Stimulated activated CD4-positive, alpha-beta T cell treated with anti-CD3 and anti-CD28 coated beads, Interleukin-4, amount 100 ng/mL, for 48 hours (primary cell): ENCODE results near the gene CLIP1.
"Not testable (repeated sequence)": the region's sequence is repeated elsewhere in the genome, so short reads cannot be mapped to it uniquely, and the experiment has no call there.

ENCODE experiments used
- DNase-seq, 2 donors: peaks; one replicate each; pipeline ENCODE4 v3.0.0-alpha.2; 2020; ENCODE audit warnings: low read depth in 2 of 2

The CLIP1 gene

GRCh38 chr12:122421821-122422729 lies at the start of gene CLIP1:
Gene CLIP1 (minus strand): TSS chr12:122422669. CDS start chr12:122380452, 42,217 bp downstream.
- DNase-seq, result peak; percentile 42 to 50

GRCh38 chr12:122471324-122472226 lies 49.1 kb upstream of the CLIP1 start:
- no peak for DNase-seq

GRCh38 chr12:122470576-122470975 lies 48.1 kb upstream of the CLIP1 start:
- DNase-seq, result not testable (repeated sequence)

GRCh38 chr12:122469856-122470255 lies 47.4 kb upstream of the CLIP1 start:
- not testable (repeated sequence) for DNase-seq

- DNase-seq, result no peak
Measured at GRCh38 chr12:122467983-122468382, 45.5 kb upstream of the CLIP1 start.

GRCh38 chr12:122464317-122465042 lies 42.0 kb upstream of the CLIP1 start:
- DNase-seq, result not testable (repeated sequence)

GRCh38 chr12:122460641-122461040 lies 38.2 kb upstream of the CLIP1 start:
- DNase-seq, result no peak

- no peak for DNase-seq
Measured at GRCh38 chr12:122460061-122460460, 37.6 kb upstream of the CLIP1 start.

- DNase-seq, result no peak
Measured at GRCh38 chr12:122459211-122459610, 36.7 kb upstream of the CLIP1 start.

- no peak for DNase-seq
Measured at GRCh38 chr12:122458105-122459035, 35.9 kb upstream of the CLIP1 start.

- no peak for DNase-seq
Measured at GRCh38 chr12:122457627-122458026, 35.2 kb upstream of the CLIP1 start.

GRCh38 chr12:122454739-122455138 lies 32.3 kb upstream of the CLIP1 start:
- DNase-seq, result no peak

- no peak for DNase-seq
Measured at GRCh38 chr12:122454250-122454721, 31.8 kb upstream of the CLIP1 start.

GRCh38 chr12:122452701-122453285 lies 30.3 kb upstream of the CLIP1 start:
- DNase-seq, result no peak

- DNase-seq, result no peak
Measured at GRCh38 chr12:122449317-122449716, 26.8 kb upstream of the CLIP1 start.

- DNase-seq, result not testable (repeated sequence)
Measured at GRCh38 chr12:122447825-122448224, 25.4 kb upstream of the CLIP1 start.

- DNase-seq, result not testable (repeated sequence)
Measured at GRCh38 chr12:122446390-122446789, 23.9 kb upstream of the CLIP1 start.

GRCh38 chr12:122444071-122444470 lies 21.6 kb upstream of the CLIP1 start:
- DNase-seq, result not testable (repeated sequence)

- not testable (repeated sequence) for DNase-seq
Measured at GRCh38 chr12:122438822-122439221, 16.4 kb upstream of the CLIP1 start.

GRCh38 chr12:122437656-122438121 lies 15.2 kb upstream of the CLIP1 start:
- no peak for DNase-seq
